ENCODE measurements around the gene MT2A.
A peak's percentile ranks its signal among the peaks of the same experiment; 100 is the strongest.

MT2A gene

GRCh38 chr16:56625140-56625942, 17.0 kb downstream of the MT2A start, which contains the start of gene MT1E:
MT1E (plus strand) TSS chr16:56625781; CDS start chr16:56625852, 71 bp downstream.
- H3K4me1 ChIP-seq (ENCODE audit: control insufficient read depth, low read depth, low read length) = peaks cover 20% of the 10 kb centered on the region
- H3K4me3 ChIP-seq (ENCODE audit: low read length) = peak within 1 kb of the TSS; percentile 60
- H3K9me3 ChIP-seq (ENCODE audit: control insufficient read depth, low read depth, low read length) = no peaks in the 10 kb centered on the region
- H3K27me3 ChIP-seq (ENCODE audit: control insufficient read depth, insufficient read depth, low read length) = peaks cover 100% of the 10 kb centered on the region
- no peak within 1 kb of the TSS for H3K27ac ChIP-seq (ENCODE audit: low read length)
- H3K36me3 ChIP-seq (ENCODE audit: control insufficient read depth, low read depth, low read length) = no peaks in the 10 kb centered on the region
- peak within 1 kb of the TSS; percentile 8 for H3K9ac ChIP-seq (ENCODE audit: low read length)

GRCh38 chr16:56625943-56626654, 17.7 kb downstream of the MT2A start:
- Histone ChIP-seq H3K36me3 (ENCODE audit: control insufficient read depth, low read depth, low read length) (no peaks in the 10 kb centered on the region), H3K9ac (ENCODE audit: low read length) (peak overlapping the region; percentile 8), H3K27me3 (ENCODE audit: control insufficient read depth, insufficient read depth, low read length) (peaks cover 100% of the 10 kb centered on the region), H3K4me3 (ENCODE audit: low read length) (peak overlapping the region; percentile 60), H3K4me1 (ENCODE audit: control insufficient read depth, low read depth, low read length) (peaks cover 19% of the 10 kb centered on the region), H3K9me3 (ENCODE audit: control insufficient read depth, low read depth, low read length) (no peaks in the 10 kb centered on the region), H3K27ac (ENCODE audit: low read length) (no peak overlapping the region)

GRCh38 chr16:56626685-56627084, 18.3 kb downstream of the MT2A start:
- Histone ChIP-seq H3K4me1 (ENCODE audit: control insufficient read depth, low read depth, low read length) (peaks cover 13% of the 10 kb centered on the region), H3K36me3 (ENCODE audit: control insufficient read depth, low read depth, low read length) (no peaks in the 10 kb centered on the region), H3K9ac (ENCODE audit: low read length) (no peak overlapping the region), H3K27ac (ENCODE audit: low read length) (no peak overlapping the region), H3K9me3 (ENCODE audit: control insufficient read depth, low read depth, low read length) (no peaks in the 10 kb centered on the region), H3K27me3 (ENCODE audit: control insufficient read depth, insufficient read depth, low read length) (peaks cover 100% of the 10 kb centered on the region), H3K4me3 (ENCODE audit: low read length) (no peak overlapping the region)

GRCh38 chr16:56628486-56629350, 20.3 kb downstream of the MT2A start:
- H3K4me1 ChIP-seq (ENCODE audit: control insufficient read depth, low read depth, low read length) = peaks cover 12% of the 10 kb centered on the region
- H3K27ac ChIP-seq (ENCODE audit: low read length) = no peak overlapping the region
- no peaks in the 10 kb centered on the region for H3K36me3 ChIP-seq (ENCODE audit: control insufficient read depth, low read depth, low read length)
- H3K9ac ChIP-seq (ENCODE audit: low read length) = no peak overlapping the region
- no peaks in the 10 kb centered on the region for H3K9me3 ChIP-seq (ENCODE audit: control insufficient read depth, low read depth, low read length)
- H3K4me3 ChIP-seq (ENCODE audit: low read length) = no peak overlapping the region
- H3K27me3 ChIP-seq (ENCODE audit: control insufficient read depth, insufficient read depth, low read length) = peaks cover 100% of the 10 kb centered on the region

GRCh38 chr16:56629531-56629930, 21.1 kb downstream of the MT2A start:
- no peaks in the 10 kb centered on the region for H3K9me3 ChIP-seq (ENCODE audit: control insufficient read depth, low read depth, low read length)
- no peaks in the 10 kb centered on the region for H3K36me3 ChIP-seq (ENCODE audit: control insufficient read depth, low read depth, low read length)
- peaks cover 12% of the 10 kb centered on the region for H3K4me1 ChIP-seq (ENCODE audit: control insufficient read depth, low read depth, low read length)
- H3K9ac ChIP-seq (ENCODE audit: low read length) = no peak overlapping the region
- H3K27me3 ChIP-seq (ENCODE audit: control insufficient read depth, insufficient read depth, low read length) = peaks cover 100% of the 10 kb centered on the region
- H3K4me3 ChIP-seq (ENCODE audit: low read length) = no peak overlapping the region
- H3K27ac ChIP-seq (ENCODE audit: low read length) = no peak overlapping the region

- H3K9me3 ChIP-seq (ENCODE audit: control insufficient read depth, low read depth, low read length) = no peaks in the 10 kb centered on the region
- no peaks in the 10 kb centered on the region for H3K36me3 ChIP-seq (ENCODE audit: control insufficient read depth, low read depth, low read length)
- peaks cover 12% of the 10 kb centered on the region for H3K4me1 ChIP-seq (ENCODE audit: control insufficient read depth, low read depth, low read length)
- H3K9ac ChIP-seq (ENCODE audit: low read length) = no peak overlapping the region
- H3K27ac ChIP-seq (ENCODE audit: low read length) = no peak overlapping the region
- H3K27me3 ChIP-seq (ENCODE audit: control insufficient read depth, insufficient read depth, low read length) = peaks cover 100% of the 10 kb centered on the region
- no peak overlapping the region for H3K4me3 ChIP-seq (ENCODE audit: low read length)
These were observed 21.8 kb downstream of the MT2A start for GRCh38 chr16:56630134-56630533.

GRCh38 chr16:56631197-56631596, 22.8 kb downstream of the MT2A start:
- Histone ChIP-seq H3K27me3 (ENCODE audit: control insufficient read depth, insufficient read depth, low read length) (peaks cover 100% of the 10 kb centered on the region), H3K4me1 (ENCODE audit: control insufficient read depth, low read depth, low read length) (peaks cover 7% of the 10 kb centered on the region), H3K4me3 (ENCODE audit: low read length) (no peak overlapping the region), H3K27ac (ENCODE audit: low read length) (no peak overlapping the region), H3K36me3 (ENCODE audit: control insufficient read depth, low read depth, low read length) (no peaks in the 10 kb centered on the region), H3K9me3 (ENCODE audit: control insufficient read depth, low read depth, low read length) (no peaks in the 10 kb centered on the region), H3K9ac (ENCODE audit: low read length) (no peak overlapping the region)

GRCh38 chr16:56631832-56632155, 23.4 kb downstream of the MT2A start:
- Histone ChIP-seq H3K27me3 (ENCODE audit: control insufficient read depth, insufficient read depth, low read length) (peaks cover 100% of the 10 kb centered on the region), H3K9ac (ENCODE audit: low read length) (no peak overlapping the region), H3K36me3 (ENCODE audit: control insufficient read depth, low read depth, low read length) (no peaks in the 10 kb centered on the region), H3K4me1 (ENCODE audit: control insufficient read depth, low read depth, low read length) (peaks cover 5% of the 10 kb centered on the region), H3K4me3 (ENCODE audit: low read length) (peak overlapping the region; percentile 48), H3K27ac (ENCODE audit: low read length) (no peak overlapping the region), H3K9me3 (ENCODE audit: control insufficient read depth, low read depth, low read length) (no peaks in the 10 kb centered on the region)

GRCh38 chr16:56632156-56632847, 23.9 kb downstream of the MT2A start, which contains the start of gene MT1M:
MT1M (plus strand) TSS chr16:56632659; CDS start chr16:56632732, 73 bp downstream.
- H3K27me3 ChIP-seq (ENCODE audit: control insufficient read depth, insufficient read depth, low read length) = peaks cover 100% of the 10 kb centered on the region
- no peak within 1 kb of the TSS for H3K9ac ChIP-seq (ENCODE audit: low read length)
- peak within 1 kb of the TSS; percentile 48 for H3K4me3 ChIP-seq (ENCODE audit: low read length)
- no peaks in the 10 kb centered on the region for H3K36me3 ChIP-seq (ENCODE audit: control insufficient read depth, low read depth, low read length)
- H3K27ac ChIP-seq (ENCODE audit: low read length) = no peak within 1 kb of the TSS
- peaks cover under 1% of the 10 kb centered on the region for H3K4me1 ChIP-seq (ENCODE audit: control insufficient read depth, low read depth, low read length)
- no peaks in the 10 kb centered on the region for H3K9me3 ChIP-seq (ENCODE audit: control insufficient read depth, low read depth, low read length)

GRCh38 chr16:56632848-56633365, 24.5 kb downstream of the MT2A start:
- Histone ChIP-seq H3K4me1 (ENCODE audit: control insufficient read depth, low read depth, low read length) (no peaks in the 10 kb centered on the region), H3K9ac (ENCODE audit: low read length) (no peak overlapping the region), H3K27ac (ENCODE audit: low read length) (no peak overlapping the region), H3K4me3 (ENCODE audit: low read length) (peak overlapping the region; percentile 48), H3K36me3 (ENCODE audit: control insufficient read depth, low read depth, low read length) (no peaks in the 10 kb centered on the region), H3K27me3 (ENCODE audit: control insufficient read depth, insufficient read depth, low read length) (peaks cover 100% of the 10 kb centered on the region), H3K9me3 (ENCODE audit: control insufficient read depth, low read depth, low read length) (no peaks in the 10 kb centered on the region)
